Measurements from ENCODE around the gene KCP. TPM values are rescaled to one million over a fixed set of nuclear protein-coding genes. Genes with fewer than 3 reads are reported as not detected.

KCP gene
- polyA plus RNA-seq, 1 donor from 2014 or later, result 0.31 TPM

- no peak overlapping the region for H3K27ac ChIP-seq (ENCODE audit: low read length)
- no peak overlapping the region for H3K4me3 ChIP-seq (ENCODE audit: low read length)
- H3K79me2 ChIP-seq (replicated peaks; ENCODE audit: insufficient read depth, low read length), result no peaks in the 10 kb centered on the region
- H3K4me2 ChIP-seq (ENCODE audit: low read length), result no peak overlapping the region
- no peak overlapping the region for H3K9ac ChIP-seq (ENCODE audit: low read length)
- H2AFZ ChIP-seq (ENCODE audit: low read depth, low read length), result no peak overlapping the region
- no peaks in the 10 kb centered on the region for H4K20me1 ChIP-seq (ENCODE audit: insufficient read depth)
- no peaks in the 10 kb centered on the region for H3K9me3 ChIP-seq (ENCODE audit: low read length)
- H3K27me3 ChIP-seq (ENCODE audit: insufficient read depth, low read depth, low read length), result no peaks in the 10 kb centered on the region
- no peaks in the 10 kb centered on the region for H3F3A ChIP-seq (ENCODE audit: insufficient read depth, low read length, poor library complexity, severe bottlenecking)
- H3K36me3 ChIP-seq (ENCODE audit: insufficient read depth, low read length), result no peaks in the 10 kb centered on the region
- TF ChIP-seq POLR2AphosphoS5 (IDR thresholded peaks at IDR 0.05) (no peak), EP300 (conservative IDR thresholded peaks at IDR 0.05; ENCODE audit: poor library complexity, severe bottlenecking) (no peak), RAD21 (conservative IDR thresholded peaks at IDR 0.05) (no peak), MXI1 (conservative IDR thresholded peaks at IDR 0.05; ENCODE audit: poor library complexity, severe bottlenecking) (no peak)
- H3K9me2 ChIP-seq (ENCODE audit: insufficient read depth, low read length), result no peaks in the 10 kb centered on the region
Measured at GRCh38 chr7:128922496-128923410, 12.2 kb upstream of the KCP start.

- Histone ChIP-seq H4K20me1 (ENCODE audit: insufficient read depth) (no peaks in the 10 kb centered on the region), H3K36me3 (ENCODE audit: insufficient read depth, low read length) (no peaks in the 10 kb centered on the region), H3K9me3 (ENCODE audit: low read length) (no peaks in the 10 kb centered on the region), H3K27ac (ENCODE audit: low read length) (no peak overlapping the region), H3F3A (ENCODE audit: insufficient read depth, low read length, poor library complexity, severe bottlenecking) (no peaks in the 10 kb centered on the region), H3K27me3 (ENCODE audit: insufficient read depth, low read depth, low read length) (peaks cover 2% of the 10 kb centered on the region), H3K9ac (ENCODE audit: low read length) (no peak overlapping the region), H3K9me2 (ENCODE audit: insufficient read depth, low read length) (no peaks in the 10 kb centered on the region), H3K4me3 (ENCODE audit: low read length) (no peak overlapping the region), H3K79me2 (replicated peaks; ENCODE audit: insufficient read depth, low read length) (no peaks in the 10 kb centered on the region), H3K4me2 (ENCODE audit: low read length) (no peak overlapping the region), H2AFZ (ENCODE audit: low read depth, low read length) (no peak overlapping the region)
- TF ChIP-seq EZH2 (IDR thresholded peaks at IDR 0.05; ENCODE audit: borderline replicate concordance, insufficient read depth, low read length, poor library complexity, severe bottlenecking) (no peak), MXI1 (conservative IDR thresholded peaks at IDR 0.05; ENCODE audit: poor library complexity, severe bottlenecking) (no peak), RAD21 (conservative IDR thresholded peaks at IDR 0.05) (no peak), REST (IDR thresholded peaks at IDR 0.05; ENCODE audit: borderline replicate concordance) (no peak), TAF1 (IDR thresholded peaks at IDR 0.05; ENCODE audit: low read depth) (no peak), POLR2AphosphoS5 (IDR thresholded peaks at IDR 0.05) (no peak)
Measured at GRCh38 chr7:128921866-128922440, 11.4 kb upstream of the KCP start.

- Histone ChIP-seq H3F3A (ENCODE audit: insufficient read depth, low read length, poor library complexity, severe bottlenecking) (no peaks in the 10 kb centered on the region), H3K79me2 (replicated peaks; ENCODE audit: insufficient read depth, low read length) (no peaks in the 10 kb centered on the region), H3K9me2 (ENCODE audit: insufficient read depth, low read length) (no peaks in the 10 kb centered on the region), H4K20me1 (ENCODE audit: insufficient read depth) (no peaks in the 10 kb centered on the region), H3K27me3 (ENCODE audit: insufficient read depth, low read depth, low read length) (peaks cover 11% of the 10 kb centered on the region), H3K36me3 (ENCODE audit: insufficient read depth, low read length) (no peaks in the 10 kb centered on the region), H3K4me2 (ENCODE audit: low read length) (no peak overlapping the region), H3K4me3 (ENCODE audit: low read length) (no peak overlapping the region), H2AFZ (ENCODE audit: low read depth, low read length) (no peak overlapping the region), H3K9me3 (ENCODE audit: low read length) (no peaks in the 10 kb centered on the region), H3K9ac (ENCODE audit: low read length) (no peak overlapping the region), H3K27ac (ENCODE audit: low read length) (no peak overlapping the region)
- TF ChIP-seq RAD21 (conservative IDR thresholded peaks at IDR 0.05) (no peak), REST (IDR thresholded peaks at IDR 0.05; ENCODE audit: borderline replicate concordance) (no peak)
Measured at GRCh38 chr7:128920913-128921582, 10.5 kb upstream of the KCP start.
